Measurements from ENCODE around the gene ALPK3.

- TF ChIP-seq CTCF (IDR thresholded peaks at IDR 0.05) (no peak), POLR2A (IDR thresholded peaks at IDR 0.05) (no peak), POLR2AphosphoS5 (IDR thresholded peaks at IDR 0.05; ENCODE audit: insufficient read depth in 1 of 2, low read depth in 1 of 2) (peak; percentile 40 to 72)
Observed at GRCh38 chr15:84859144-84859543, 42.0 kb downstream of the ALPK3 start.
